ENCODE results near the gene LRRC8E. TPM values are rescaled to one million over a fixed set of nuclear protein-coding genes. Genes with fewer than 3 reads are reported as not detected.

LRRC8E gene
- total and polyA plus RNA-seq, 2 of the 8 experiments (the other 6 are each of a cell fraction or from before 2014, with no cell fraction given) = 2.7 to 2.9 TPM

DNA sequence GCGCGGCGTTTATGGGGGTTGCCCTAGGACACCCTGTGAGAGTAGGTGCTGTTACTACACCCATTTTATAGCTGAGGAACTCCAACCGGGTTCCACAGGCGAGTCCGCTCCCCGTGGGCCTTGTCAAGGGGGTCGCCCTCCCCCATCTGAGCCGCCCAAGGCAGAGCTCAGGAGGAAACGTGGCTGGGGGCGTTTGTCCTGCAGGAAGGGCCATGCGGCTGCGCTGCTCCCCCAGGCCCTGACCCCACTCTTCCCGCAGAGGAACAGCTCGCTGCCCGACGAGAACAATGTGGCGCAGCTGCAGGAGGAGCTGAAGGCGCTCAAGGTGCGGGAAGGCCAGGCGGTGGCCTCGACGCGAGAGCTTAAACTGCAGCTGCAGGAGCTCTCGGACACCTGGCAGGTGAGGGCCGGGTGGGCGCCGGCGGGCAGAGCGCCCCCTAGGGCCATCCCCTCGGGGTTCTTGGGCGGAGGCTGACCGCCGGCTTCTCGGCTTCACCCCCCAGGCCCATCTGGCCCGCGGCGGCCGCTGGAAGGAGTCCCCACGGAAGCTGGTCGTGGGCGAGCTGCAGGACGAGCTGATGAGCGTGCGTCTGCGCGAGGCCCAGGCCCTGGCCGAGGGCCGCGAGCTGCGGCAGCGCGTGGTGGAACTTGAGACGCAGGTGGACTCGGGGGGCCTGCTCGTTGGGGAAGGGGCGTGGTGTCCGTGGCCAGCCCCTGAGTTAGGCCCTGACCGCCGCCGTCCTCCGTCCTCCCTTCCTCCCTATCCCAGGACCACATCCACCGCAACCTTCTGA is 26.5 kb upstream of the LRRC8E start (continued):
- TF ChIP-seq BACH1 (IDR thresholded peaks at IDR 0.05; ENCODE audit: low read length) (peak; percentile 6; the same call in 1 of the 2 replicates), RNF2 (IDR thresholded peaks at IDR 0.05; ENCODE audit: borderline replicate concordance, low read depth, low read length, missing control alignments, poor library complexity, severe bottlenecking) (peak; percentile 19), E2F6 (IDR thresholded peaks at IDR 0.05) (peak; percentile 69), SRF (IDR thresholded peaks at IDR 0.05; ENCODE audit: low read depth, low read length) (no peak), EGR1 (IDR thresholded peaks at IDR 0.05; ENCODE audit: borderline replicate concordance, low read depth, low read length) (no peak)
- TF ChIP-seq, protein P1, sequence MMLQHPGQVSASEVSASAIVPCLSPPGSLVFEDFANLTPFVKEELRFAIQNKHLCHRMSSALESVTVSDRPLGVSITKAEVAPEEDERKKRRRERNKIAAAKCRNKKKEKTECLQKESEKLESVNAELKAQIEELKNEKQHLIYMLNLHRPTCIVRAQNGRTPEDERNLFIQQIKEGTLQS (IDR thresholded peaks at IDR 0.05; ENCODE audit: insufficient read depth, low read depth, low read length) = no peak
- TF ChIP-seq, protein P2, sequence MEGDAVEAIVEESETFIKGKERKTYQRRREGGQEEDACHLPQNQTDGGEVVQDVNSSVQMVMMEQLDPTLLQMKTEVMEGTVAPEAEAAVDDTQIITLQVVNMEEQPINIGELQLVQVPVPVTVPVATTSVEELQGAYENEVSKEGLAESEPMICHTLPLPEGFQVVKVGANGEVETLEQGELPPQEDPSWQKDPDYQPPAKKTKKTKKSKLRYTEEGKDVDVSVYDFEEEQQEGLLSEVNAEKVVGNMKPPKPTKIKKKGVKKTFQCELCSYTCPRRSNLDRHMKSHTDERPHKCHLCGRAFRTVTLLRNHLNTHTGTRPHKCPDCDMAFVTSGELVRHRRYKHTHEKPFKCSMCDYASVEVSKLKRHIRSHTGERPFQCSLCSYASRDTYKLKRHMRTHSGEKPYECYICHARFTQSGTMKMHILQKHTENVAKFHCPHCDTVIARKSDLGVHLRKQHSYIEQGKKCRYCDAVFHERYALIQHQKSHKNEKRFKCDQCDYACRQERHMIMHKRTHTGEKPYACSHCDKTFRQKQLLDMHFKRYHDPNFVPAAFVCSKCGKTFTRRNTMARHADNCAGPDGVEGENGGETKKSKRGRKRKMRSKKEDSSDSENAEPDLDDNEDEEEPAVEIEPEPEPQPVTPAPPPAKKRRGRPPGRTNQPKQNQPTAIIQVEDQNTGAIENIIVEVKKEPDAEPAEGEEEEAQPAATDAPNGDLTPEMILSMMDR (IDR thresholded peaks at IDR 0.05; ENCODE audit: control extremely low read depth in 1 of 3, insufficient read depth in 1 of 3, low read depth in 1 of 3, low read length in 3 of 3) = peak; percentile 9 to 31 (median 31); a peak in 3 of 4 replicates

Data from H1 (cell line).